Activated B cell treated with CpG ODN at 0.5 μM for 24 hours (primary cell): ENCODE results near the gene FMNL2. TPM values are rescaled to one million over a fixed set of nuclear protein-coding genes. Genes with fewer than 3 reads are reported as not detected.

Experiments used
- ATAC-seq: fragments of 200-7000 bp; cut with Tn5 transposase; one replicate; pipeline ENCODE4 v1.10.0; 2021; ENCODE audit warnings: low read depth, mild to moderate bottlenecking, moderate library complexity
- CTCF ChIA-PET: fragments of 350-600 bp; sonication (Branson Sonifier 250); formaldehyde crosslinking; loops from one replicate; lab custom pipeline; 2021; ENCODE audit warnings: antibody characterized with exemption; lab: Charles Lee
- POLR2A ChIA-PET: fragments of 350-600 bp; sonication (Branson Sonifier 250); formaldehyde crosslinking; loops from one replicate; lab custom pipeline; 2021; ENCODE audit warnings: antibody characterized with exemption; lab: Charles Lee
- DNase-seq: peaks from one replicate; pipeline ENCODE4 v3.0.0; 2022
- H3K27ac Mint-ChIP-seq: one replicate; pipeline ENCODE4 v1.8.0; 2020; ENCODE audit warnings: mixed read lengths
- H3K27me3 Mint-ChIP-seq: one replicate; pipeline ENCODE4 v1.8.0; 2021; ENCODE audit warnings: mixed read lengths
- H3K36me3 Mint-ChIP-seq: one replicate; pipeline ENCODE4 v1.8.0; 2021; ENCODE audit warnings: low read depth, mixed read lengths
- H3K4me1 Mint-ChIP-seq: one replicate; pipeline ENCODE4 v1.8.0; 2021; ENCODE audit warnings: mixed read lengths
- H3K4me3 Mint-ChIP-seq: one replicate; pipeline ENCODE4 v1.8.0; 2020; ENCODE audit warnings: mild to moderate bottlenecking, mixed read lengths
- H3K9me3 Mint-ChIP-seq: one replicate; pipeline ENCODE4 v1.8.0; 2020; ENCODE audit warnings: mixed read lengths
- intact Hi-C: fragments of 100-400 bp; cut with micrococcal nuclease; formaldehyde crosslinking; loops from one replicate; pipeline ENCODE4 v1.15.1; 2024
- total RNA-seq: library from RNA; stranded (reverse); gene quantifications from 2 replicates; pipeline ENCODE4 v1.2.3, GENCODE V29; 2022
- TF ChIP-seq, protein P1 (sequence below): fragments of 200-600 bp; IDR thresholded peaks from one replicate; pipeline ENCODE4 v1.8.0; 2022; ENCODE audit warnings: antibody characterized with exemption, mild to moderate bottlenecking

Gene FMNL2
- total RNA-seq, 1 donor from 2014 or later: 4.0 TPM

DNA sequence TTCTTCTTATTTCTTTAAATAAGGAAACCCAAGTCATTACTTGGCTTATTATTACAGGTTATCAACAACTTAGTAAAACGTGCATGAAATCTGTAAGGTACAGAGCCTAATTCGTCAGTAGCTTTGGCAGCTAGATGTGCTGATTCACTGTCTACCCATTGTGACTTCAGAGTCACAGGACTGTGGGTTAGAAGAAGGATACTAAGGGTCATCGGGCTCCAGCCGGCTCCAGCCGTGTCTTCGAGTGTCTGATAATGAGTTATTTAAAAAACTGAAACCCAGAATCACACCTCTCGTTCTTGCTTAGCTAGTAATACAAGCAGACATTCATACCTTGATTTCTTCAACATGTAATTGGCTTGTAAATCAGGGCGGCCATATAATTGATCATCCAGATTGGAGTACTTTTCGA lies 170.5 kb downstream of the FMNL2 start:
- Mint-ChIP-seq H3K9me3 (no peaks in the 10 kb centered on the region), H3K4me1 (peaks cover 8% of the 10 kb centered on the region), H3K4me3 (no peak overlapping the region), H3K27ac (no peak overlapping the region), H3K36me3 (no peaks in the 10 kb centered on the region), H3K27me3 (no peaks in the 10 kb centered on the region)
- ChIA-PET CTCF (no interaction called here), POLR2A (no interaction called here)
- ATAC-seq (no peak), DNase-seq (no peak)
- intact Hi-C loops: no loop called here
- TF ChIP-seq, protein P1, sequence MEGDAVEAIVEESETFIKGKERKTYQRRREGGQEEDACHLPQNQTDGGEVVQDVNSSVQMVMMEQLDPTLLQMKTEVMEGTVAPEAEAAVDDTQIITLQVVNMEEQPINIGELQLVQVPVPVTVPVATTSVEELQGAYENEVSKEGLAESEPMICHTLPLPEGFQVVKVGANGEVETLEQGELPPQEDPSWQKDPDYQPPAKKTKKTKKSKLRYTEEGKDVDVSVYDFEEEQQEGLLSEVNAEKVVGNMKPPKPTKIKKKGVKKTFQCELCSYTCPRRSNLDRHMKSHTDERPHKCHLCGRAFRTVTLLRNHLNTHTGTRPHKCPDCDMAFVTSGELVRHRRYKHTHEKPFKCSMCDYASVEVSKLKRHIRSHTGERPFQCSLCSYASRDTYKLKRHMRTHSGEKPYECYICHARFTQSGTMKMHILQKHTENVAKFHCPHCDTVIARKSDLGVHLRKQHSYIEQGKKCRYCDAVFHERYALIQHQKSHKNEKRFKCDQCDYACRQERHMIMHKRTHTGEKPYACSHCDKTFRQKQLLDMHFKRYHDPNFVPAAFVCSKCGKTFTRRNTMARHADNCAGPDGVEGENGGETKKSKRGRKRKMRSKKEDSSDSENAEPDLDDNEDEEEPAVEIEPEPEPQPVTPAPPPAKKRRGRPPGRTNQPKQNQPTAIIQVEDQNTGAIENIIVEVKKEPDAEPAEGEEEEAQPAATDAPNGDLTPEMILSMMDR: no peak

DNA sequence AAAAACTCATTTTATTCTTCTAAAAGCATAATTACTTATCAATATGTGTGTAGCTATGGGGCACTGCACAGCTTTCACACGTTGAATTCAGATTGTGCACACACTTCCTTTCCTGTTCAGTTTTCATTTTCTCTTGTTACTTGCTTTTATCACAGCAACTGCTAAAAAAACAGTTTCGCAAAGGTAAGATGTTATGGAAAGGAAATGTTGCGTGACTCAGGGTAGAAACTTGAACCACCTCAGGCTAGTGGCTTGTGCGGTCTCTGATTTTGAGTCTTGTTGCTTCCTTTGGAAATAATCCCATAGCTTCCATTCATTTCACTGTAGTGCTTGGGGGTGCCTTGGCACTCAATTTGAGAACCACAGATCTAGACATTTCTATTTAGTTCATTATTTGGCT lies 171.9 kb downstream of the FMNL2 start:
- Mint-ChIP-seq H3K27me3 (no peaks in the 10 kb centered on the region), H3K36me3 (no peaks in the 10 kb centered on the region), H3K4me3 (no peak overlapping the region), H3K9me3 (no peaks in the 10 kb centered on the region), H3K4me1 (peaks cover 8% of the 10 kb centered on the region), H3K27ac (no peak overlapping the region)
- TF ChIP-seq, protein P1: no peak
- ATAC-seq (no peak), DNase-seq (no peak)
- intact Hi-C loops: no loop called here
- ChIA-PET POLR2A (no interaction called here), CTCF (no interaction called here)

DNA sequence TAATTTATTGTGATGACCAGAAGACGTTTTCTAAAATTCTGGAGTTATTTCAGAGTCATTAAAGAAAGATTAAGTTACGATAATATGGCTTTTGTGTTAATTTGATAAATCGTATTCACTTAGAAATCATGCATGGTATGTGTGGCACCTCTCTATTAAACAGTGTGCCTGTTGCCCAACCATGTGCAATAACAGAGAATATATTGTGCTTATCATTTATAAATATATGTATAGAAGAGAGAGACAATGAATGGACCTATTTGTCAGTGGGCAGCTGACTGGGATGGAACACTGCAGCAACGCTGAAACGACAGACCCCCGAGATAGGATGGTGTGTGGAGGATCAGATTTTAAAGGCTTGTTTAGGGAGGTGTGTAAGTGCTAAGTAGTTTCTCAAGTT lies 172.9 kb downstream of the FMNL2 start:
- POLR2A ChIA-PET: no interaction called here
- ATAC-seq (no peak), DNase-seq (no peak)
- H3K9me3 Mint-ChIP-seq: no peaks in the 10 kb centered on the region
- TF ChIP-seq, protein P1: no peak
- no peak overlapping the region for H3K27ac Mint-ChIP-seq
- CTCF ChIA-PET: no interaction called here
- no peaks in the 10 kb centered on the region for H3K36me3 Mint-ChIP-seq
- H3K27me3 Mint-ChIP-seq: no peaks in the 10 kb centered on the region
- peaks cover 8% of the 10 kb centered on the region for H3K4me1 Mint-ChIP-seq
- no peak overlapping the region for H3K4me3 Mint-ChIP-seq
- intact Hi-C loops: no loop called here

GRCh38 chr2:152508446-152508845 lies 173.5 kb downstream of the FMNL2 start:
- Mint-ChIP-seq H3K27ac (no peak overlapping the region), H3K9me3 (no peaks in the 10 kb centered on the region), H3K4me3 (no peak overlapping the region), H3K27me3 (no peaks in the 10 kb centered on the region), H3K36me3 (no peaks in the 10 kb centered on the region), H3K4me1 (peaks cover 8% of the 10 kb centered on the region)
- ATAC-seq: no peak
- POLR2A ChIA-PET: no interaction called here
- CTCF ChIA-PET: no interaction called here
- intact Hi-C loops: no loop called here
- TF ChIP-seq, protein P1: no peak
- DNase-seq: no peak

DNA sequence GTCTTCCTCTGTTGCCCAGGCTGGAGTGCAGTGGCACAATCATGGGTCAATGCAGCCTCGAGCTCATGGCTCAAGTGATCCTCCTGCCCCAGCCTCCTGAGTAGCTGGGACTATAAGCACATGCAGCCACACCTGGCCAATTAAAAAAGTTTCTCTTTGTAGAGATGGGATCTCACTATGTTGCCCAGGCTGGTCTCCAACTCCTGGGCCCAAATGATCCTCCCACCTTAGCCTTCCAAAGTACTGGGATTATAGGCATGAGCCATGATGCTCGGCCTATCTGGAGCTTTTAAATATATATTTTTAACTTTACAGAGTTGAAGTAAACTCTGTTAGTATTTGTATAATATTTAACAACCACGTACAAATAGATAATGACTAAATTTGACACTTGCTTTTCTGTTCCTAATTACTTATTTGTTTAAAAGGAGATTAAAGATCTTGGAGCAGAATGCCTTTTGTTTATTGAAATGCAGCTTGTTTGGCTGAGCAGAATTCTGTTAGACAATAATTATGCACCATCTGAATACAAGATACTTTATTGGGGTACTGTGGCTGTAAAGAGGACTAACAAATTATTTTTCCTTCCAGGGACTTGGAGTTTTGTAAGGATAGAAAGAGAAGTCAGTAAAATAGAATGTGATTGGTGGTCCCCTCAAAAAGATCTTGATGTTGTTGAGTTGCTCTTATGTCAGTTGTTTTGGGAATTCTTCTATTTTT lies 175.0 kb downstream of the FMNL2 start:
- TF ChIP-seq, protein P1: no peak
- H3K36me3 Mint-ChIP-seq: no peaks in the 10 kb centered on the region
- no peaks in the 10 kb centered on the region for H3K27me3 Mint-ChIP-seq
- H3K9me3 Mint-ChIP-seq: no peaks in the 10 kb centered on the region
- no peak for DNase-seq
- H3K27ac Mint-ChIP-seq: no peak overlapping the region
- CTCF ChIA-PET: no interaction called here
- no peak overlapping the region for H3K4me3 Mint-ChIP-seq
- POLR2A ChIA-PET: no interaction called here
- H3K4me1 Mint-ChIP-seq: peaks cover 8% of the 10 kb centered on the region
- intact Hi-C loops: no loop called here
- no peak for ATAC-seq
